ENCODE data around the gene TUBG2. TPM values are rescaled to one million over a fixed set of nuclear protein-coding genes. Genes with fewer than 3 reads are reported as not detected.

The TUBG2 gene
- total RNA-seq, 2 experiments from 2014 or later, result 7.5 TPM

DNA sequence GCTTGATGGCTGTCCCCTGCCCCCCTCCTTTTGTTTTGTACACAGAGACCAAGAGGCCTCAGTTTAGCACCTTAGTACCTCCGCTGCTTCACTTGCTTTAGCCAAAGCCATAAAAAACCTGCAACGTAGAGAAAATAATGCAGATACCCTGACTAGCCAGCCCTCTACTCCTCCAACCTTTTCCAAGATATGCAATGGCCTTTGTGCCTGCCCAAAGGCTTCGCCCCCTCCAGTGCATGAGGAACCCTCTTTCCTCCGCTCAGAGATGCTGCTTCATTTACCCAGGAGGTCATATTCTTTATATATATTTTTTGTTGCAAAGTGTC is 40.3 kb downstream of the TUBG2 start:
- H3K27ac Mint-ChIP-seq, result no peak overlapping the region
- ATAC-seq, result no peak
- ChIA-PET POLR2A (interaction anchor here (2.0 kb wide), 1 partner anchor 16 kb away, joined by 5 read pairs; no protein-coding TSS in a partner anchor), CTCF (interaction anchor here (1.4 kb wide), 1 partner anchor 64 kb away, joined by 4 read pairs; no protein-coding TSS in a partner anchor)
- no peak for DNase-seq
- intact Hi-C loops (cut with micrococcal nuclease), result no loop called here
- H3K4me3 Mint-ChIP-seq, result no peak overlapping the region
- TF ChIP-seq, protein P1, sequence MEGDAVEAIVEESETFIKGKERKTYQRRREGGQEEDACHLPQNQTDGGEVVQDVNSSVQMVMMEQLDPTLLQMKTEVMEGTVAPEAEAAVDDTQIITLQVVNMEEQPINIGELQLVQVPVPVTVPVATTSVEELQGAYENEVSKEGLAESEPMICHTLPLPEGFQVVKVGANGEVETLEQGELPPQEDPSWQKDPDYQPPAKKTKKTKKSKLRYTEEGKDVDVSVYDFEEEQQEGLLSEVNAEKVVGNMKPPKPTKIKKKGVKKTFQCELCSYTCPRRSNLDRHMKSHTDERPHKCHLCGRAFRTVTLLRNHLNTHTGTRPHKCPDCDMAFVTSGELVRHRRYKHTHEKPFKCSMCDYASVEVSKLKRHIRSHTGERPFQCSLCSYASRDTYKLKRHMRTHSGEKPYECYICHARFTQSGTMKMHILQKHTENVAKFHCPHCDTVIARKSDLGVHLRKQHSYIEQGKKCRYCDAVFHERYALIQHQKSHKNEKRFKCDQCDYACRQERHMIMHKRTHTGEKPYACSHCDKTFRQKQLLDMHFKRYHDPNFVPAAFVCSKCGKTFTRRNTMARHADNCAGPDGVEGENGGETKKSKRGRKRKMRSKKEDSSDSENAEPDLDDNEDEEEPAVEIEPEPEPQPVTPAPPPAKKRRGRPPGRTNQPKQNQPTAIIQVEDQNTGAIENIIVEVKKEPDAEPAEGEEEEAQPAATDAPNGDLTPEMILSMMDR (IDR thresholded peaks at IDR 0.05), result no peak
- peaks cover under 1% of the 10 kb centered on the region for H3K4me1 Mint-ChIP-seq (ENCODE audit: low read depth)
- no peaks in the 10 kb centered on the region for H3K9me3 Mint-ChIP-seq
- peaks cover 33% of the 10 kb centered on the region for H3K36me3 Mint-ChIP-seq (ENCODE audit: low read depth)
- no peaks in the 10 kb centered on the region for H3K27me3 Mint-ChIP-seq

DNA sequence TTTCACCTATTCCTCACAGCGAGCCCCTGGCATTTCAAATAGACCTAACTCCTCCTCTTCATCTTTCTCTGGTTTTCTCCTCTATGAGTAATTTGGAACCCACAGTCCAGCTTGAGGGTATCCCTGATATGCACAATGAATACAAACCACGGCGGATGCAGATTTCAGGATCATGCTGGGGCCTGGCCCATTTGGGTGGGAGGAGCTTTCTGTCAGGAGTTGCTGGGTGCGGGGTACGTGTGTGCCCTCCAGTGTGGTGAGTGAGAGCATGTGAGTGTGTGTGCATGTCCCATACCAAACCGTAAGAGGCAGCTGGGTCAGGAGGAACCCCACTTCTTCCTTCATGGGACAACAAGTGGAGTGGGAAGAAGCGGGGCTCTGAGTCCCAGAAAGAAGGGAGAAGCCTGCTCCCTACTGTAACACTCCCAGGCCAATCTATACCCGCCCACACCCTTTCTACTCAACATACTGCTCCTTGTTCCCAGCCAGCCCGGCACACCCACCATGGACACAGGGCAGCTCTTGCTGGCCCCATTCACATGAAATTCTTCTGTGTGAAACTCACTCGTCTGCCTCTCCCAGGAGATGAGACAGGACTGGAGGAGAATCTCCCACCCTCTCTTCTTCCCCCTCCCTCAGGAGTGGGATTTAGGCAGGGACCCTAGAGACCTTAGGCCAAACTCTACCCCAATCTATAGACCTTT is 41.7 kb downstream of the TUBG2 start:
- ChIA-PET POLR2A (interaction anchor here (2.0 kb wide), 1 partner anchor 17 kb away, joined by 5 read pairs; no protein-coding TSS in a partner anchor), CTCF (no interaction called here)
- no peaks in the 10 kb centered on the region for H3K9me3 Mint-ChIP-seq
- no peaks in the 10 kb centered on the region for H3K27me3 Mint-ChIP-seq
- H3K4me3 Mint-ChIP-seq, result no peak overlapping the region
- no peak for ATAC-seq
- TF ChIP-seq, protein P1 (IDR thresholded peaks at IDR 0.05), result no peak
- DNase-seq, result no peak
- H3K27ac Mint-ChIP-seq, result no peak overlapping the region
- H3K36me3 Mint-ChIP-seq (ENCODE audit: low read depth), result peaks cover 39% of the 10 kb centered on the region
- peaks cover 10% of the 10 kb centered on the region for H3K4me1 Mint-ChIP-seq (ENCODE audit: low read depth)
- intact Hi-C loops (cut with micrococcal nuclease), result no loop called here

DNA sequence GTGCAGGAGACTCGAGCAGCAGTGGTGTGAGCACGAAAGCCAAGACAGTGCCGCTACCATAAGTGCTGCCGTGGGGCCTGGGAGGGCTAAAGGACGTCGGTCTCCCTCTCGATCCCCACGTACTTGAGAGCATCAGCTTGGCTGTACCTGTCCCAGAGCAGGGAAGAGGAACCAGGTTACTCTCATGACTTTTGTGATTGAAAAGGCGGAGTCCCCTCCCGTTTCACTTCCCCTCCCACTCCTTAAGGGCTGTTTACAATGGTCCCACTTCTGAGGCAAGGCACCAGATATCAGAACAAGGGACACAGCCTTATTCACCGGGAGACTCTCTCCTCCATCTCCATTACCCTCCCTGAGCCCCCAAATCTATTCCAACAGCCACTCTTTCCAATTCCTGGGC is 43.4 kb downstream of the TUBG2 start:
- intact Hi-C loops (cut with micrococcal nuclease), result no loop called here

DNA sequence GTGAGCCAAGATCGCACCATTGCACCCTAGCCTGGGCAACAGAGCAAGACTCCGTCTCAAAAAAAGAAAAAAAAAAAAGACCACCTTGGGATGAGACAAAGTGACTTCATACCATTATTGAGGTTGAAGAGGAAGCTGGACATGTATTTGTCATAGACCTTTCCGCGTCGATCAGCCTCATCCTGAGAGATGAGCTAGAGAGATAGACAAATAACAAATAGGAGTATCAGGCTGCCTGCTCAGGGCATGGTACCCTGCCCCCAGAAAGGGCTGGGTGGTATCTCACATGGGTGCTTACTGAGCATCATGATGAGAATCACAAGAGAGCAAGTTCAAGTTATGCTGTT is 45.4 kb downstream of the TUBG2 start:
- ChIA-PET POLR2A (interaction anchor here (0.6 to 1.2 kb wide), 5 partner anchors 20 to 76 kb away, joined by 3 to 5 read pairs (median 3); partner anchors contain the start of gene PLEKHH3), CTCF (interaction anchor here (0.6 kb wide), 1 partner anchor 126 kb away, joined by 3 read pairs; no protein-coding TSS in a partner anchor)
- TF ChIP-seq, protein P1 (IDR thresholded peaks at IDR 0.05), result no peak
- peaks cover 20% of the 10 kb centered on the region for H3K4me1 Mint-ChIP-seq (ENCODE audit: low read depth)
- DNase-seq, result no peak
- intact Hi-C loops (cut with micrococcal nuclease), result no loop called here
- no peaks in the 10 kb centered on the region for H3K27me3 Mint-ChIP-seq
- H3K9me3 Mint-ChIP-seq, result no peaks in the 10 kb centered on the region
- H3K4me3 Mint-ChIP-seq, result no peak overlapping the region
- no peak overlapping the region for H3K27ac Mint-ChIP-seq
- peaks cover 59% of the 10 kb centered on the region for H3K36me3 Mint-ChIP-seq (ENCODE audit: low read depth)
- ATAC-seq, result no peak

More for the DNA sequence above, 43.4 kb downstream of the TUBG2 start:
- H3K27me3 Mint-ChIP-seq, result no peaks in the 10 kb centered on the region
- H3K4me3 Mint-ChIP-seq, result no peak overlapping the region
- no peaks in the 10 kb centered on the region for H3K9me3 Mint-ChIP-seq
- H3K4me1 Mint-ChIP-seq (ENCODE audit: low read depth), result peaks cover 14% of the 10 kb centered on the region
- ATAC-seq (no peak), DNase-seq (no peak)
- POLR2A ChIA-PET, result no interaction called here
- H3K36me3 Mint-ChIP-seq (ENCODE audit: low read depth), result peaks cover 44% of the 10 kb centered on the region
- CTCF ChIA-PET, result interaction anchor here (1.0 kb wide), 1 partner anchor 23 kb away, joined by 3 read pairs; no protein-coding TSS in a partner anchor
- no peak overlapping the region for H3K27ac Mint-ChIP-seq
- TF ChIP-seq, protein P1 (IDR thresholded peaks at IDR 0.05), result no peak

DNA sequence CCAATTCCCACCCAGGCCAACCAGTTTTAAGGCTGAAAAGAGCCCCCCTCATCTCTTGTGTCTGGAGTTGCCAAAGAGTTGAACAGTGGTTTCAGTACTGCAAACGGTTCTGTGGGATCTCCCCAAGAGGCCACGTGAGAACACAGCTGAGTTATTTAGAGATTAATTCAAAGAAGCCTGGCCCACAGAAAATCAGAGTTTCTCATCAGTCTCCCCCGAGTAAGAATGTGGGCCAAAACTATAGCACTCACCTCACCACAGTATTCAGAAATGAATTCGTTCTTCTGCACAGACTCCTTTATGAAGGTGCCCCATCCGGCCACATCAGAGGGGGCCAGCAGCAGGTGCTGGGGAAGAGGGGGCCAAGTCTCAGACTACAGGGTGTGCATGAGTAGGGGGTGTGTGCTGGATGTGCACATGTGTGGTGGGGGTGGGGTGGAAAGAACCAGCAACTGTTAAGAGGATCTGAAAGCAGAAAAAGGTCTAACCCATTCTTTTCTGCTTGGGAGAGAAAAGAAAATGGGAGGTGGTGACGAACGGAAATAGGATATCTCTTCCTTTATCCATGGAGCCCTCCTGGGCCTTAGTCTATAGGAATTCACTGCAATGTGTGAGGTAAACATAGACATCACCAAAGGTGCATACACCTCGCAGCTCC is 45.9 kb downstream of the TUBG2 start:
- no peak overlapping the region for H3K4me3 Mint-ChIP-seq
- no peak overlapping the region for H3K27ac Mint-ChIP-seq
- peaks cover 63% of the 10 kb centered on the region for H3K36me3 Mint-ChIP-seq (ENCODE audit: low read depth)
- intact Hi-C loops (cut with micrococcal nuclease), result no loop called here
- TF ChIP-seq, protein P1 (IDR thresholded peaks at IDR 0.05), result no peak
- DNase-seq, result peak; percentile 79
- no peaks in the 10 kb centered on the region for H3K9me3 Mint-ChIP-seq
- ChIA-PET CTCF (interaction anchor here (0.6 kb wide), 1 partner anchor 126 kb away, joined by 3 read pairs; no protein-coding TSS in a partner anchor), POLR2A (interaction anchor here (0.6 to 1.2 kb wide), 6 partner anchors 9 to 69 kb away, joined by 3 to 5 read pairs (median 3); partner anchors contain the start of genes PLEKHH3 and VPS25)
- peak; percentile 84 for ATAC-seq
- H3K27me3 Mint-ChIP-seq, result no peaks in the 10 kb centered on the region
- peaks cover 20% of the 10 kb centered on the region for H3K4me1 Mint-ChIP-seq (ENCODE audit: low read depth)

All from activated CD8-positive, alpha-beta T cell treated with anti-CD3 and anti-CD28 coated beads for 36 hours (primary cell).